Measurements from ENCODE around the gene DHFR2.
A peak's percentile ranks its signal among the peaks of the same experiment; 100 is the strongest.
"Not testable (repeated sequence)": the region's sequence is repeated elsewhere in the genome, so short reads cannot be mapped to it uniquely, and the experiment has no call there.

DHFR2 gene

GRCh38 chr3:94062513-94063404, at the start of gene DHFR2, which contains the start of gene NSUN3:
Gene DHFR2, minus strand, starts transcription at chr3:94062916. Its CDS starts 1,405 bp downstream, at chr3:94061511.
Gene NSUN3, plus strand, starts transcription at chr3:94063061. Its CDS starts 66 bp downstream, at chr3:94063127.
- DNase-seq (ENCODE audit: low spot score), result peak; percentile 90

- no peak for DNase-seq (ENCODE audit: low spot score)
Measured at GRCh38 chr3:94110854-94111253, 48.1 kb upstream of the DHFR2 start.

GRCh38 chr3:94110232-94110631, 47.5 kb upstream of the DHFR2 start:
- DNase-seq (ENCODE audit: low spot score), result not testable (repeated sequence)

GRCh38 chr3:94106268-94106667, 43.6 kb upstream of the DHFR2 start:
- DNase-seq (ENCODE audit: low spot score), result no peak

DNA sequence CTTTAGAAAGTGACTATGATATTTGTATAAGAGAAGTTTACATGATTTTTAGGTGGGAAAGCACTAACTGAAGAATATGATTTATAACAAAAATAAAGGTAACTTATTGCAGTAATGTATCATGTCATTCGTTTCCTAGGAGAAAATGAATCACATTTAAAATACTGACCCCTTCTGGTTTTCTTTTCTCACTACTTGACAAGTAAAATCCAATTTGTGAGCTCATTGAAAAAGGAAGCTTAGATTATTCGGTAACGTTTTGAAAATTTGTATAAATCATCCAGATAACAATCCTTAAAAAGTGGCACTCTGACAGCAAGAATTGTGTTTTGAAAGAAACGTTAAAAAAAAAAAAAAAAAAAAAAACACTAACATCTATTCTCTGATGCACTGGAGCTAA, 39.1 kb upstream of the DHFR2 start:
- peak; percentile 5 for DNase-seq (ENCODE audit: low spot score)

DNA sequence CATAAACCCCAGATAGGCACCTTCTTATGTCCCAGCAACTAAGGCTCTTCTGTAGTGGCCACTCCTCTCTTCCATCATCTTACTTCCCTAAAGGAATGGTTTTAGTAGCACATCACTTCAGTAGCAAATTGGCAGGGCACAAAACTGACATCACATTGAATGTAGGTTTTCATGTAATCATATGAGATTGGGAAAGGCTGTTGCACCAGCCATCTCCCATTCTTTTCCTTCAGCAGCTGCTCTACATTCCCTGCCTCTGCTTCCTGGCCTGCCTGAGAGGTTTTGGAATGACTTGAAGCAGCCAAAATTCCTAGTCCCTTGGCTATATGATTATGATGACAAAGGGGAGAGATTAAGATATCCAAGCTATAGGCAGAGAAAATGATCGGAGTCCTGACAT, 36.6 kb upstream of the DHFR2 start:
- DNase-seq (ENCODE audit: low spot score), result no peak

DNA sequence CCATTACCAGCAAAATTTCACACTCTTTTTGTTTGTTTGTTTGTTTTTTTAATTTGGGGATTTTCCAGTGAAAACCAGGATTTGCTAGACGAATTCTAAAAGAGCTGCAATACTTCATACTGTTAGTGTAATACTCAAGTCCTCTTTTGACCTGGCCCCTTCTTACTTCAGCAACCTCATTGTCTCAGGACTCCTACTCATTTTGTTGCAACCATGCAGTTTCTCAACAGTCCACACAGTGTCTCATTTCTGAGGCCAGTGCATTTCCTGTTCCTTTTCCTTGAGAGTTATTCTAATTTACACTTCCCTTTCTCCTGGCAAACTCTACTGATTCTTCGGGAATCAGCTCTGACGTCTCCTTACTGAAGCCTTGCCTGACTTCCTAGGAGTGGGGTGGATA, 35.7 kb upstream of the DHFR2 start:
- DNase-seq (ENCODE audit: low spot score), result no peak

GRCh38 chr3:94095111-94095510, 32.4 kb upstream of the DHFR2 start:
- no peak for DNase-seq (ENCODE audit: low spot score)

GRCh38 chr3:94093151-94093550, 30.4 kb upstream of the DHFR2 start:
- DNase-seq (ENCODE audit: low spot score), result no peak

DNA sequence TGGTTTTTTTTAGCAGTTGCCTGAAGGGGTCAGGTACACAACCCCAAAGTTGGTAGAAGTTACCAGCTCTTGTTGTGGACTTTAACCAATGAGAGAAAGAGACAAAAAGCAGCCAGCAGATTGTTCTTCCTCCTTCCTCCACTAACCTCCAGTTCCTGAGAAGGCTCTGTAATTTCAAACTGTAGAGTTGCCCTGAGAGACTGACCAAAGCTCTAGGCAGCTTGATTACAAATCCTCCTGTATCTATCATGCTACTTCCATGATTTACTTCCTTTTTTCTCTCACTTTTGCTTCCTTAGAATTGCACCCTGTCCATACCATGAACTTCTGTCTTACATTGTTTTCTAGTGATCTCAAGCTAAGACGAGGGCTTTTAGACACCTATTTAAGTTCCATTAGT, 29.4 kb upstream of the DHFR2 start:
- no peak for DNase-seq (ENCODE audit: low spot score)

DNA sequence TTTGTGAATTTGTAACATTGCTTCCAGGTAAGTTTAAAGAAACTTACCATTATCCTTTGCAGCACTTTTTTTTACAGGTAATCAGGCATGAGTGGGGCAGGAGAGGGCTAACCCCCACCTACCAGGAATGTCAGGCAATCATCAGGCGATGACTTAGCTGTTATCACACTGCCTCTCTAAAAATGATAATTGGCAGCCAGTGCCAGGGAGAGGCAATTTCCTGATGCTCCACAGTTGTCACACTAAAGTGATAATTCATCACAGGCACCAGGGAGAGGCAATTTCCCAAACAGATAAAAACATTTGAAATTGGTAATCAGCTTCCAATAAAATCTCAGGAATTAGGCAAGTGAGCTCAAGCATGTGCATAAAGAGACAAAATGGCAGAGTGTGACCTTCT, 26.4 kb upstream of the DHFR2 start:
- DNase-seq (ENCODE audit: low spot score), result no peak

DNA sequence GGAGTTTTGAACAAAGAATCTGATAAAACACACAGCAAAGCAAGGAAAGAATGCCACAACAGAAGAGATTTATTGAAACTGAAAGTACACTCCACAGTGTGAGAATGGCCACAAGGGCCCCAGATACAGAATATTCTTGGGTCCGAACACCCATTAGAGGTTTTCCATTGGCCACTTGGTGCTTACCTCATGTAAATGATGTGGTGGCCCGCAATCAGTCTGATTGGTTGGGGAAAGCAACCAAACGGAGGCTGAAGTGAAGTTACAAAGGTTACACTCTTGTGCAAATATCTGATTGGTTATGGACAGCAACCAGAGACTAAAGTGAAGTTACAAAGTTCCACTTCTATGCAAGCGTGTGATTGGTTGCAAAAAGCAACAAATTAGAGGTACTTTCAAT, 20.5 kb upstream of the DHFR2 start:
- no peak for DNase-seq (ENCODE audit: low spot score)

DNA sequence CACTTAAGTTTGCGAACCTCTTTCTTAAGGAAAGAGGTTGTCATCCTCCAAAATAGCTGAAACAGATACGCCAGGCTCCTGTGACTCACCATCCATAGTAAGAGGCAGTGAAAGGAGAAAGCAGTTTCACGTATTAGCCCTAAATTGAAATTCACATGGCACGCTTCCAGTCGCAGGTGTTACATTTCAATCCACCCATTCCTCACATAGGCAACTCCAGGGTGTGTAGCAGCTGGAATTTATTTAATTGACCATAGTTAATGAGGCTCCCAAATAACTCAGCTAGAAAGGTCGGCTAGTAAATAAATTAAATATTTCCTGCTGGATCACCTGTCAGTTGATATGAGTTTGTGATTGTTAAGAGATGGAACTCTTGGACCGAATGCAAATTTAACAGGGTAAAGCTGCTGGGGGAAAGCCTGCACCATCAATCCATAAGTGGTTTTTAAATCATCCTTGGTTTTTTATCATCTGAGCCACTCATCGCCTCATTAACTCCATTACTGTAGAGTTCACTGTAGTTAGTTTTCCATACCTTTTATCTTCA, 19.7 kb upstream of the DHFR2 start:
- no peak for DNase-seq (ENCODE audit: low spot score)

DNA sequence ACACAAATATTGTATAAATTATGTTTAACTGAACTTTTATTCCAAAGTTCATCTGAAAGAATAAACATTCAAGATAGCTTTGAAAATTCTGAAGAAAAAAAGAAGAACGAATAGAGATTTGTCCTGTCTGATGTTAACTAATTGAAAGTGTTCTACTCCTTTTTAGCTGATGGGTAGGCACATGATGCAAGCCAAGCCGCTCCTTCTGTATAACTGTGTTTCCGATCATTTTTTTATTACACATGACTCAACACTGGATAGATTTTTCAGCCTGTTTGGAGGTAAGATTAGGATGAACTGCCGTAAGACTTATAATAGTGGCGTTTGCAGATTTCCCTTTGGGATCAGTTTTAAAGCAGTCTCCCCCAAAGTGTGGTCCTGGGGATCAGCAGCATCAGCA, 19.2 kb upstream of the DHFR2 start:
- no peak for DNase-seq (ENCODE audit: low spot score)

DNA sequence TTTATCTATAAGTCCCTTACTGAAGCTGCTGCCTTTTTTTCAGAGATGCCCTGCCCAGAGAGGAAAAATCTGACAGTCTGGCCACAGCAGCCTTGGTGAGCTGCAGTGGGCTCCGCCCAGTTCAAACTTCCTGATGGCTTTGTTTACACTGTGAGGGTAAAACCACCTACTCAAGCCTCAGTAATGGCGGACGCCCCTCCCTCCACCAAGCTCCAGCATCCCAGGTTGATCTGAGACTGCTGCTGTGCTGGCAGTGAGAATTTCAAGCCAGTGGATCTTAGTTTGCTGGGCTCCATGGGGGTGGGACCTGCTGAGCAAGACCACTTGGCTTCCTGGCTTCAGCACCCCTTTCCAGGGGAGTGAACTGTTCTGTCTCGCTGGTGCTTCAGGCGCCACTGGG, 17.8 kb upstream of the DHFR2 start:
- DNase-seq (ENCODE audit: low spot score), result not testable (repeated sequence)

GRCh38 chr3:94076055-94076454, 13.3 kb upstream of the DHFR2 start:
- DNase-seq (ENCODE audit: low spot score), result peak; percentile 19

- no peak for DNase-seq (ENCODE audit: low spot score)
Measured at GRCh38 chr3:94071713-94072284, 9.1 kb upstream of the DHFR2 start.

- no peak for DNase-seq (ENCODE audit: low spot score)
Measured at GRCh38 chr3:94070341-94070911, 7.7 kb upstream of the DHFR2 start.

- peak; percentile 36 for DNase-seq (ENCODE audit: low spot score)
Measured at GRCh38 chr3:94069194-94069813, 6.6 kb upstream of the DHFR2 start.

DNA sequence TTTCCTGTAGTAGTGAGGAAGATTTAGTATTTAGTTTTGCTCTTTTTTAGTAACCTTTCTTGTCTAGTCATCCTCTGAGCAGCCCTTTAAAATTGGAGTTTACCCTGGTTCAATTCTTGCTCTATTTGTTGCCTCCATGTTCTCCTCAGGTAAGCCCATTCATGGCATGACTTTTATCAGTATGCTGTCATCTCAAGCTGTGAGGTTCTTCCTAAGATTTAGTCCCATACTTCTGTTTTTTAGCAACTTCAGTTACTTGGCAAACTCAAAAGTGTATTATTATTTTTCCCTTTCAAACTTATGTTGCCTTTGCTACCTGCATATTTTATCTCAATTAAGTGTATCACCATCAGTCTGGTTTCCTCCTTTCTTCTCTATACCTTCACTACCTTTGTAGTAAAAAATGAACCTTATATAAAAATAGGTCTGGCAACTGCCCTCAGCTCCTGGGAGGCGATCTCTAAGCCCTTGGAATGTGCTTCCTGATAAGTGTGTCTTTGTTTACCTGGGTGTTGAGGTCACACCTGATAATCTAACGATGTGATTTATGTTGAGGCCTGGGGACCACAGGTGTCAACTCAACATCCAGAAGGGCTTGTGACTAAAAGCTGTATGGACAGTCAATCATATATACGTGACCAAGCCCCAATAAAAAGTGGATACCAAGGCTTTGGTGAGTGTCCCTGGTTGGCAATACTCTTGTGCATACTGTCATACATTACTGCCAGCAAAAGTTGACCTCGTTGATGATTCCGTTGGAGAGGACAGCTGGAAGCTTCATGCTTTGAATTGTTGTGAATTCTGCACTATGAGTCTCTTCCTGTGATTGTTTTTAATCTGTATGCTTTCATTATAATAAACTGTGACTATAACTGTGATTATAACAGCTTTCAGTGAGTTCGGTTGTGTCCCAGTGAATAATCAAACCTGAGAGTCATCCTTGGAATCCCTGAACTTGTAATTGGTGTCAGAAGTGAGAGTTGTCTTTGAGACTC, 4.1 kb upstream of the DHFR2 start:
- DNase-seq (ENCODE audit: low spot score), result no peak

DNA sequence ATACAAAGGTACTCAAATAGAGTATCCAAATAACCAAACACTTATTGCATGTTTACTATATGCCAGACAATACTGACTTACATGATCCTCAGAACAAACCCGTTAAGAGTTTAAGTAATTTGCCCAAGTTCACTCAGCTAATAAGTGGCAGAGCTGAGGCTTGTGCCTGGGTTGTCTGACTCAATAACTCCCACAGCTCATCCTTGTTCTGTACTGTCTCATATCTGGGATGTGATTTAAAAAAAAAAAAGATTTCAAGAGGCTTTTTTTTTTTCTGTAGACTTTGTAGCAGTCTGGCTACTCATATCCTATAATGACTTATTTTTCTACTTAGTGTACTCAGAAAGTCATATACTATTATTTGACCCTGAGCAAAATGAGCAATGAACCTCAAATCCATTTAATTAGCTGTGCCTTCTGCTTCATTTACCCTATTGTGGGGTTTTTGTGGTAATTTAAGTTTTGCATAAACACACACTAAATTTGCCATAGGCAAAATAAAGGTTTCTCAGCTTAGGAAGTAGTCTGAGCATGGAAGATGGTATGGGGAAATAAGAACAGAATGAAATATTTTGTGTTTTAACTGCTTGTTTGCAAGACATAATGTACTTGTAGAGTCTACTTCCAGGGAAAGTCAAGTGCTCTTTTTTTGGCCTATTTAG, 3.2 kb upstream of the DHFR2 start:
- no peak for DNase-seq (ENCODE audit: low spot score)
